SK-N-SH treated with all-trans-retinoic acid at 6 μM for 48 hours (cell line): ENCODE measurements around the gene CPNE7.

Source experiments
- ATAC-seq: fragments of 200-7000 bp; cut with Tn5 transposase; 3 replicates; pipeline ENCODE4 v1.9.1; 2020; ENCODE audit warnings: mild to moderate bottlenecking, moderate library complexity
- ARNTL ChIP-seq: fragments of 450-650 bp; formaldehyde crosslinking; IDR thresholded peaks from 2 replicates; pipeline ENCODE4 v1.5.0; 2020; ENCODE audit warnings: low read depth, mild to moderate bottlenecking, moderate library complexity, borderline replicate concordance
- BACH2 ChIP-seq: fragments of 250-450 bp; sonication (Bioruptor Pico); IDR thresholded peaks from 2 replicates; pipeline ENCODE4 v1.9.0; 2021; ENCODE audit warnings: mild to moderate bottlenecking, borderline replicate concordance
- CREB5 ChIP-seq: fragments of 250-450 bp; sonication (Bioruptor Pico); IDR thresholded peaks from 2 replicates; pipeline ENCODE4 v1.5.1; 2020; ENCODE audit warnings: low read depth, mild to moderate bottlenecking, moderate library complexity
- CSDC2 ChIP-seq: fragments of 250-450 bp; sonication (Bioruptor Pico); IDR thresholded peaks from 2 replicates; pipeline ENCODE4 v1.5.0; 2020; ENCODE audit warnings: mild to moderate bottlenecking, moderate library complexity
- CSRNP3 ChIP-seq: fragments of 250-450 bp; sonication (Bioruptor Pico); IDR thresholded peaks from 2 replicates; pipeline ENCODE4 v1.5.1; 2021; ENCODE audit warnings: mild to moderate bottlenecking, moderate library complexity
- ESRRG ChIP-seq: fragments of 250-450 bp; sonication (Bioruptor Pico); IDR thresholded peaks from 2 replicates; pipeline ENCODE4 v1.6.1; 2021; ENCODE audit warnings: mild to moderate bottlenecking
- GLIS3 ChIP-seq: fragments of 250-450 bp; sonication (Bioruptor Pico); IDR thresholded peaks from 2 replicates; pipeline ENCODE4 v1.5.0; 2020; ENCODE audit warnings: mild to moderate bottlenecking, moderate library complexity
- ISL1 ChIP-seq: fragments of 250-450 bp; sonication (Bioruptor Pico); IDR thresholded peaks from 2 replicates; pipeline ENCODE4 v2.1.2; 2022; ENCODE audit warnings: mild to moderate bottlenecking, moderate library complexity
- OSR1 ChIP-seq: fragments of 250-450 bp; sonication (Bioruptor Pico); IDR thresholded peaks from 2 replicates; pipeline ENCODE4 v1.8.0; 2022; ENCODE audit warnings: moderate library complexity, mild to moderate bottlenecking, inconsistent platforms
- PATZ1 ChIP-seq: fragments of 250-450 bp; sonication (Bioruptor Pico); IDR thresholded peaks from 2 replicates; pipeline ENCODE4 v1.8.0; 2020; ENCODE audit warnings: mild to moderate bottlenecking, moderate library complexity, borderline replicate concordance
- PPARA ChIP-seq: fragments of 250-450 bp; sonication (Bioruptor Pico); IDR thresholded peaks from 2 replicates; pipeline ENCODE4 v1.5.0; 2020; ENCODE audit warnings: mild to moderate bottlenecking, borderline replicate concordance
- RARB ChIP-seq: fragments of 250-450 bp; sonication (Bioruptor Pico); IDR thresholded peaks from 2 replicates; pipeline ENCODE4 v1.8.0; 2021; ENCODE audit warnings: mild to moderate bottlenecking, moderate library complexity
- SNAI2 ChIP-seq: fragments of 250-450 bp; sonication (Bioruptor Pico); IDR thresholded peaks from 2 replicates; pipeline ENCODE4 v1.5.0; 2020; ENCODE audit warnings: mild to moderate bottlenecking, moderate library complexity
- TCF4 ChIP-seq: fragments of 250-450 bp; sonication (Bioruptor Pico); IDR thresholded peaks from 2 replicates; pipeline ENCODE4 v1.8.0; 2021; ENCODE audit warnings: mild to moderate bottlenecking, moderate library complexity, borderline replicate concordance
- TOX ChIP-seq: fragments of 250-450 bp; sonication (Bioruptor Pico); IDR thresholded peaks from 2 replicates; pipeline ENCODE4 v1.8.0; 2021; ENCODE audit warnings: mild to moderate bottlenecking, moderate library complexity, borderline replicate concordance
- ZC3H10 ChIP-seq: fragments of 250-450 bp; sonication (Bioruptor Pico); IDR thresholded peaks from 2 replicates; pipeline ENCODE4 v1.5.1; 2021; ENCODE audit warnings: mild to moderate bottlenecking, moderate library complexity
- ZFP3 ChIP-seq: fragments of 250-450 bp; sonication (Bioruptor Pico); IDR thresholded peaks from 2 replicates; pipeline ENCODE4 v1.5.0; 2020; ENCODE audit warnings: mild to moderate bottlenecking, moderate library complexity
- ZFP30 ChIP-seq: fragments of 450-650 bp; formaldehyde crosslinking; IDR thresholded peaks from 2 replicates; pipeline ENCODE4 v1.5.0; 2022; ENCODE audit warnings: mild to moderate bottlenecking, moderate library complexity
- ZNF565 ChIP-seq: fragments of 450-650 bp; formaldehyde crosslinking; conservative IDR thresholded peaks from 2 replicates; pipeline ENCODE4 v1.5.0; 2020; ENCODE audit warnings: low read depth, mild to moderate bottlenecking, moderate library complexity
- ZNF70 ChIP-seq: fragments of 450-650 bp; formaldehyde crosslinking; IDR thresholded peaks from 2 replicates; pipeline ENCODE4 v1.5.0; 2020; ENCODE audit warnings: mild to moderate bottlenecking, moderate library complexity
- ZNF8 ChIP-seq: fragments of 450-650 bp; formaldehyde crosslinking; IDR thresholded peaks from 2 replicates; pipeline ENCODE4 v1.5.0; 2020; ENCODE audit warnings: mild to moderate bottlenecking, moderate library complexity
- TF ChIP-seq, protein P1 (sequence below): fragments of 250-450 bp; sonication (Bioruptor Pico); IDR thresholded peaks from 2 replicates; pipeline ENCODE4 v1.8.0; 2021; ENCODE audit warnings: low read depth, mild to moderate bottlenecking, moderate library complexity, borderline replicate concordance
- TF ChIP-seq, protein P2 (sequence below): fragments of 250-450 bp; sonication (Bioruptor Pico); IDR thresholded peaks from 2 replicates; pipeline ENCODE4 v1.5.0; 2020; ENCODE audit warnings: mild to moderate bottlenecking, moderate library complexity

The CPNE7 gene

DNA sequence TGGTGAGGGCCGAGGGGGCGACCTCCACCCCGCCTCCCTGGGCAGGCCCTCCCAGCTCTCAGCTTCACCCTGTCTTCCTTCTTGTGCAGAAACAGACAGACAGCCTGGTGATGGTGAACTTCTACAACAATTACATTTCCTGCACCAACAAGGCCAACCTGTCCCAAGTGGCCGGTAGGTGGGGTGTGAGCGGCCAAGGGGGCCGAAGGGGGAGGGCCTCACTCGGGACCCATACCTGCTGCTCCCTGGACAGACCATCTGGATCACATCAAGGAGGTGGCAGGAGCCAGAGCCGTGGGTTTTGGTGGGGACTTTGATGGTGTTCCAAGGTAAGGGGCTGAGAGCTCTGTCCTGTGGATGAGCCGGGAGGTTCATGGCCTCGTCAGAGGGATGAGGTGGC, 61.8 kb downstream of the CPNE7 start:
- no peak for ATAC-seq
- TF ChIP-seq ZNF565 (CRISPR knock-in tag) (no peak), SNAI2 (CRISPR knock-in tag) (no peak), BACH2 (CRISPR knock-in tag) (no peak), TOX (CRISPR knock-in tag) (no peak), RARB (CRISPR knock-in tag) (no peak), ZNF70 (CRISPR knock-in tag) (no peak), OSR1 (CRISPR knock-in tag) (no peak), TCF4 (CRISPR knock-in tag) (no peak), PATZ1 (no peak), ZFP30 (CRISPR knock-in tag) (no peak), ESRRG (CRISPR knock-in tag) (no peak)
- TF ChIP-seq, protein P1, sequence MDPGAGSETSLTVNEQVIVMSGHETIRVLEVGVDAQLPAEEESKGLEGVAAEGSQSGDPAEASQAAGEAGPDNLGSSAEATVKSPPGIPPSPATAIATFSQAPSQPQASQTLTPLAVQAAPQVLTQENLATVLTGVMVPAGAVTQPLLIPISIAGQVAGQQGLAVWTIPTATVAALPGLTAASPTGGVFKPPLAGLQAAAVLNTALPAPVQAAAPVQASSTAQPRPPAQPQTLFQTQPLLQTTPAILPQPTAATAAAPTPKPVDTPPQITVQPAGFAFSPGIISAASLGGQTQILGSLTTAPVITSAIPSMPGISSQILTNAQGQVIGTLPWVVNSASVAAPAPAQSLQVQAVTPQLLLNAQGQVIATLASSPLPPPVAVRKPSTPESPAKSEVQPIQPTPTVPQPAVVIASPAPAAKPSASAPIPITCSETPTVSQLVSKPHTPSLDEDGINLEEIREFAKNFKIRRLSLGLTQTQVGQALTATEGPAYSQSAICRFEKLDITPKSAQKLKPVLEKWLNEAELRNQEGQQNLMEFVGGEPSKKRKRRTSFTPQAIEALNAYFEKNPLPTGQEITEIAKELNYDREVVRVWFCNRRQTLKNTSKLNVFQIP (CRISPR knock-in tag), result no peak

DNA sequence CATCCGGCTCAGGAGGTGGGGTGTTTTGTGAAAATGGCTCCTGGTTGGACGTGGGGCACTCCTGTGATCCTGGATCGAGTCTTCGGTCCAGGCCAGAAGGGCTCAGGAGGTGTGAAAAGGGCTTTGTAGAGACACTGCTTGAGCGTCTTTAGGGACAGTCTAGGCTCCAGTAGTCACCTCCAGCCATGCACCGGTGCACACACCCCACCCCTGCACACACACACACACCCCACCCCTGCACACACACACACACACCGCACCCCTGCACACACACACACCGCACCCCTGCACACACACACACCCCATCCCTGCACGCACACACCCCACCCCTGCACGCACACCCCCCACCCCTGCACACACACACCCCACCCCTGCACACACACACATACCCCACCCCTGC, 62.9 kb downstream of the CPNE7 start:
- no peak for TF ChIP-seq SNAI2 (CRISPR knock-in tag)
- TF ChIP-seq ESRRG (CRISPR knock-in tag), result no peak
- TF ChIP-seq ZFP3, result no peak
- TF ChIP-seq ZNF70 (CRISPR knock-in tag), result no peak
- no peak for TF ChIP-seq OSR1 (CRISPR knock-in tag)
- no peak for TF ChIP-seq GLIS3 (CRISPR knock-in tag)
- TF ChIP-seq, protein P1 (CRISPR knock-in tag), result no peak
- TF ChIP-seq CSDC2 (CRISPR knock-in tag), result no peak
- no peak for TF ChIP-seq ZC3H10 (CRISPR knock-in tag)
- no peak for TF ChIP-seq BACH2 (CRISPR knock-in tag)
- TF ChIP-seq, protein P2, sequence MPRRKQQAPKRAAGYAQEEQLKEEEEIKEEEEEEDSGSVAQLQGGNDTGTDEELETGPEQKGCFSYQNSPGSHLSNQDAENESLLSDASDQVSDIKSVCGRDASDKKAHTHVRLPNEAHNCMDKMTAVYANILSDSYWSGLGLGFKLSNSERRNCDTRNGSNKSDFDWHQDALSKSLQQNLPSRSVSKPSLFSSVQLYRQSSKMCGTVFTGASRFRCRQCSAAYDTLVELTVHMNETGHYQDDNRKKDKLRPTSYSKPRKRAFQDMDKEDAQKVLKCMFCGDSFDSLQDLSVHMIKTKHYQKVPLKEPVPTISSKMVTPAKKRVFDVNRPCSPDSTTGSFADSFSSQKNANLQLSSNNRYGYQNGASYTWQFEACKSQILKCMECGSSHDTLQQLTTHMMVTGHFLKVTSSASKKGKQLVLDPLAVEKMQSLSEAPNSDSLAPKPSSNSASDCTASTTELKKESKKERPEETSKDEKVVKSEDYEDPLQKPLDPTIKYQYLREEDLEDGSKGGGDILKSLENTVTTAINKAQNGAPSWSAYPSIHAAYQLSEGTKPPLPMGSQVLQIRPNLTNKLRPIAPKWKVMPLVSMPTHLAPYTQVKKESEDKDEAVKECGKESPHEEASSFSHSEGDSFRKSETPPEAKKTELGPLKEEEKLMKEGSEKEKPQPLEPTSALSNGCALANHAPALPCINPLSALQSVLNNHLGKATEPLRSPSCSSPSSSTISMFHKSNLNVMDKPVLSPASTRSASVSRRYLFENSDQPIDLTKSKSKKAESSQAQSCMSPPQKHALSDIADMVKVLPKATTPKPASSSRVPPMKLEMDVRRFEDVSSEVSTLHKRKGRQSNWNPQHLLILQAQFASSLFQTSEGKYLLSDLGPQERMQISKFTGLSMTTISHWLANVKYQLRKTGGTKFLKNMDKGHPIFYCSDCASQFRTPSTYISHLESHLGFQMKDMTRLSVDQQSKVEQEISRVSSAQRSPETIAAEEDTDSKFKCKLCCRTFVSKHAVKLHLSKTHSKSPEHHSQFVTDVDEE (CRISPR knock-in tag), result no peak
- TF ChIP-seq PPARA (CRISPR knock-in tag), result no peak
- no peak for TF ChIP-seq TOX (CRISPR knock-in tag)
- no peak for TF ChIP-seq ZNF8
- TF ChIP-seq ARNTL (CRISPR knock-in tag), result no peak
- no peak for TF ChIP-seq ZNF565 (CRISPR knock-in tag)
- TF ChIP-seq PATZ1, result no peak
- ATAC-seq, result no peak

- ATAC-seq, result no peak
- TF ChIP-seq RARB (CRISPR knock-in tag) (no peak), BACH2 (CRISPR knock-in tag) (no peak), CREB5 (CRISPR knock-in tag) (no peak), ISL1 (CRISPR knock-in tag) (no peak), CSRNP3 (CRISPR knock-in tag) (no peak), TOX (CRISPR knock-in tag) (no peak), ESRRG (CRISPR knock-in tag) (no peak), ZNF565 (CRISPR knock-in tag) (no peak), SNAI2 (CRISPR knock-in tag) (no peak), ARNTL (CRISPR knock-in tag) (no peak), ZFP30 (CRISPR knock-in tag) (no peak), PPARA (CRISPR knock-in tag) (no peak), ZC3H10 (CRISPR knock-in tag) (no peak)
Measured at GRCh38 chr16:89639385-89639784, 63.8 kb downstream of the CPNE7 start.
